Peyer's patch (tissue), 4 donors: ENCODE measurements around the gene STAT4.

ENCODE experiments used
- POLR2A ChIP-seq, 2 donors: fragments of 450-650 bp; IDR thresholded peaks; one replicate each; pipeline ENCODE4 v1.5.1; 2017; ENCODE audit warnings: antibody characterized with exemption in 2 of 2, mild to moderate bottlenecking in 2 of 2, moderate library complexity in 2 of 2
- TF ChIP-seq, protein P1 (sequence below), 6 experiments: fragments of 450-650 bp in 4 of 6; fragments of 200-600 bp in 2 of 6; sonication (generic) in 1 of 6; IDR thresholded peaks; one replicate each; pipeline ENCODE4 v1.5.1; 2017 to 2019; ENCODE audit warnings: antibody characterized with exemption in 6 of 6, mild to moderate bottlenecking in 3 of 6, moderate library complexity in 1 of 6

DNA sequence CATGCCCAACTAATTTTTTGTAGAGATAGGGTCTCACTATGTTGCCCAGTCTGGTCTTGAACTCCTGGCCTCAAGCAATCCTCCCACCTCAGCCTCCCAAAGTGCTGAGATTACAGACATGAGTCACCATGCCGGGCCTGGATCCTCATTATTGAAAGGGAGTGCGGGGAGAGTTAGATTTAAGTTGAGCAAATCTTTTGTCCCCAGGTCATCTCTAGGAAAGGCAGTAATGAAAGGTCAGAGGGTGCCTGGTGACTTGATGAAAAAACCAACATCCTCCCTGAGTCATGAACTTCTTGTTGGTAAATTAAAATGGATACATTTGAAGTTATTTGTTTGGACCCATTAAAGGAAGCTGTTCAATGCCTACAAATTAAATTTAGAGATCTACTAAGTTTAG lies 25.1 kb downstream of the STAT4 start:
- TF ChIP-seq, protein P1, sequence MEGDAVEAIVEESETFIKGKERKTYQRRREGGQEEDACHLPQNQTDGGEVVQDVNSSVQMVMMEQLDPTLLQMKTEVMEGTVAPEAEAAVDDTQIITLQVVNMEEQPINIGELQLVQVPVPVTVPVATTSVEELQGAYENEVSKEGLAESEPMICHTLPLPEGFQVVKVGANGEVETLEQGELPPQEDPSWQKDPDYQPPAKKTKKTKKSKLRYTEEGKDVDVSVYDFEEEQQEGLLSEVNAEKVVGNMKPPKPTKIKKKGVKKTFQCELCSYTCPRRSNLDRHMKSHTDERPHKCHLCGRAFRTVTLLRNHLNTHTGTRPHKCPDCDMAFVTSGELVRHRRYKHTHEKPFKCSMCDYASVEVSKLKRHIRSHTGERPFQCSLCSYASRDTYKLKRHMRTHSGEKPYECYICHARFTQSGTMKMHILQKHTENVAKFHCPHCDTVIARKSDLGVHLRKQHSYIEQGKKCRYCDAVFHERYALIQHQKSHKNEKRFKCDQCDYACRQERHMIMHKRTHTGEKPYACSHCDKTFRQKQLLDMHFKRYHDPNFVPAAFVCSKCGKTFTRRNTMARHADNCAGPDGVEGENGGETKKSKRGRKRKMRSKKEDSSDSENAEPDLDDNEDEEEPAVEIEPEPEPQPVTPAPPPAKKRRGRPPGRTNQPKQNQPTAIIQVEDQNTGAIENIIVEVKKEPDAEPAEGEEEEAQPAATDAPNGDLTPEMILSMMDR (IDR thresholded peaks at IDR 0.05) = no peak
- TF ChIP-seq POLR2A (IDR thresholded peaks at IDR 0.05) = no peak
